ENCODE results near the gene GOLT1B.

- TF ChIP-seq CTCF (conservative IDR thresholded peaks at IDR 0.05; ENCODE audit: low read depth, low read length) (no peak), EZH2 (IDR thresholded peaks at IDR 0.05; ENCODE audit: borderline replicate concordance, low read depth, low read length, poor library complexity, severe bottlenecking) (no peak)
These were observed 15.6 kb upstream of the GOLT1B start for GRCh38 chr12:21485998-21486397.

Data from A673 (cell line).